GM12873 (cell line): ENCODE data around the gene RUVBL1.

ENCODE experiments used
- TF ChIP-seq, protein P1 (sequence below): IDR thresholded peaks from 2 replicates; pipeline ENCODE4 v1.5.1; 2012; ENCODE audit warnings: low read depth, mild to moderate bottlenecking, moderate library complexity, low read length, control low read depth; ENCODE audit not compliant: insufficient read depth; ENCODE audit errors: missing control alignments

RUVBL1 gene

DNA sequence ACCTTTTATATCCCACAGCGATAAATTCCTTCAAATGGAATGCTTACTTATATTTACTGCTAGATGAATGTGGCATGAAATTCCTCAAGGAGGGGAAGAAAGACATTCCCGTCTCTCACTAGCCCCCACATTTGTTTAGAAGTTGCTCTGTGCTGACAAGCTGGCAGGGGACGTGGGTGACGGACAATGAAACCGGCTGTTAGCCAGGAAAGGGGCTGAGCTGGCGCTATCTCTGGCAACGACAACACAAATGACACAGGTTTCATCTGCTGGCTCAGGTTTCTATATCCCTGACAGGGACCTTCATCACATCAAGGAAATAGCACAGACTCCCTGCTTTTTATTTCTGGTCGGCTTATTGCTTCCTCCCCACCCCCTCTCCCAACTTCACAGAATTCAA is 15.8 kb downstream of the RUVBL1 start:
- TF ChIP-seq, protein P1, sequence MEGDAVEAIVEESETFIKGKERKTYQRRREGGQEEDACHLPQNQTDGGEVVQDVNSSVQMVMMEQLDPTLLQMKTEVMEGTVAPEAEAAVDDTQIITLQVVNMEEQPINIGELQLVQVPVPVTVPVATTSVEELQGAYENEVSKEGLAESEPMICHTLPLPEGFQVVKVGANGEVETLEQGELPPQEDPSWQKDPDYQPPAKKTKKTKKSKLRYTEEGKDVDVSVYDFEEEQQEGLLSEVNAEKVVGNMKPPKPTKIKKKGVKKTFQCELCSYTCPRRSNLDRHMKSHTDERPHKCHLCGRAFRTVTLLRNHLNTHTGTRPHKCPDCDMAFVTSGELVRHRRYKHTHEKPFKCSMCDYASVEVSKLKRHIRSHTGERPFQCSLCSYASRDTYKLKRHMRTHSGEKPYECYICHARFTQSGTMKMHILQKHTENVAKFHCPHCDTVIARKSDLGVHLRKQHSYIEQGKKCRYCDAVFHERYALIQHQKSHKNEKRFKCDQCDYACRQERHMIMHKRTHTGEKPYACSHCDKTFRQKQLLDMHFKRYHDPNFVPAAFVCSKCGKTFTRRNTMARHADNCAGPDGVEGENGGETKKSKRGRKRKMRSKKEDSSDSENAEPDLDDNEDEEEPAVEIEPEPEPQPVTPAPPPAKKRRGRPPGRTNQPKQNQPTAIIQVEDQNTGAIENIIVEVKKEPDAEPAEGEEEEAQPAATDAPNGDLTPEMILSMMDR = no peak

DNA sequence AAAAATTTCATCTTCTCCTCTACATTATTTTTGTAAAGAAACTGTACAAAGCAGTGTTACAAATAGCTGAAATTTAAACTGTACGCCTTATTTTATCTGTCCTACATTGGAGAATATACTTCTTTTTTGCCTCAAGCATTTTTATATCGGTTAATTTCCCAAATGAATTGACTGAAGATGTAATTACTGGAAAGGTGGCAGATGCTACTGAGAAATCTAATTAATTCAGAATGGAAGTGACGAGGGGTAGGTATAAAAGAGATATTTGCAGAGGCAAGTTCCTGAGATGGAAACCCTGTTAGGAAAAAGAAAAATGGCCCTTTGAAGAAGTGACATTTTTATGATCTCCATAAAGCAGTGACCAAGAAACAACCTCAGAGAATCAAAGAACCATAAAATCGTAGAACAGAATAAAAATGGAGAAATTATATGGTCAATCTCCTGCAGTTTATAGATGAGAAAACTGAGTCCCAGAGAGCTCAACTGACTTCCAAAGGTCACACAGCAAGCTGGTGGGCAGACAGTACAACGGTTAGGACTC is 20.4 kb downstream of the RUVBL1 start:
- TF ChIP-seq, protein P1 = no peak

DNA sequence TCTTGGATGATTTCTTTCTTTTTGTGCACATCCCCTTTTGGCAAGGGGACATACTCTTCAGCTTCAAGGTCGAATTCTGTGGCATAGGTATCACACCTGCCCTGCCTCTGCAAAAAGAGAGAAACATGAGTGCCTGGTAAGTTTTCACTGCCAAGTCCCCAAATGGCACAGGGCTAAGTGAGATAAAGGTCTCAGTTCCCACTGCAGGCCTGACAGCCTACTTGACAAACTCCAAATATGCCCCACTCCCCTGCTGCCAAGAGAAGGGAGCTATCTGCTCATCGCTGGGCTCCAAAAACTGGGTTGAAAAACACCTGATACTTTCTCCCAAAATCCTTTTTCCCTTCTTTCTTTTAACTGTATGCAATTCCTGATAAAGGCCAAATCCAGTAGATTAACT is 23.0 kb downstream of the RUVBL1 start:
- TF ChIP-seq, protein P1 = no peak

GRCh38 chr3:128100161-128100560 is 23.5 kb downstream of the RUVBL1 start:
- TF ChIP-seq, protein P1 = no peak

GRCh38 chr3:128098234-128098633 is 25.4 kb downstream of the RUVBL1 start:
- TF ChIP-seq, protein P1 = no peak

DNA sequence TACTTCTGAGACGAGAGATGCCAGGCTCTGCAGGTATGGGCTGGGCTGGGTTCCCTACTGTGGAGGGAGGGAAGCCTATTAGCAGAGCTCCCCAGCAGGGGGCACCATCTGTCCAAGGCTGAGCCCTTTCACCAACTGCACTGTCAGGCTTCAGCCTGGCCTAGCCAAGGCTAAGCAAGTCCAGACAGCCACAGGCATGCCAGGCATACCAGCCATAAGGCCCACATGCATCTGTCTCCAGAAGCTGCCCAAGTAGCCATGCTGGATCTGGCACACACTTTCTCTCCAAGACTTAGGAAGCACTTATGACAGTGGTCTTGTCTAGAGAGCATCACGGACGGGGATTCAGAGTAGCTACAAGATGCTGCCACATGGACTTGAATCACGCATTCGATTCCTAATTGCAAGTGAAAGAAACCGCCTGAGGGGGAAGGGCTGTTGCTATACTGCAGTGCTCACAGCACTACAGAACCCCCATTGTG is 28.3 kb downstream of the RUVBL1 start:
- TF ChIP-seq, protein P1 = peak; percentile 97

DNA sequence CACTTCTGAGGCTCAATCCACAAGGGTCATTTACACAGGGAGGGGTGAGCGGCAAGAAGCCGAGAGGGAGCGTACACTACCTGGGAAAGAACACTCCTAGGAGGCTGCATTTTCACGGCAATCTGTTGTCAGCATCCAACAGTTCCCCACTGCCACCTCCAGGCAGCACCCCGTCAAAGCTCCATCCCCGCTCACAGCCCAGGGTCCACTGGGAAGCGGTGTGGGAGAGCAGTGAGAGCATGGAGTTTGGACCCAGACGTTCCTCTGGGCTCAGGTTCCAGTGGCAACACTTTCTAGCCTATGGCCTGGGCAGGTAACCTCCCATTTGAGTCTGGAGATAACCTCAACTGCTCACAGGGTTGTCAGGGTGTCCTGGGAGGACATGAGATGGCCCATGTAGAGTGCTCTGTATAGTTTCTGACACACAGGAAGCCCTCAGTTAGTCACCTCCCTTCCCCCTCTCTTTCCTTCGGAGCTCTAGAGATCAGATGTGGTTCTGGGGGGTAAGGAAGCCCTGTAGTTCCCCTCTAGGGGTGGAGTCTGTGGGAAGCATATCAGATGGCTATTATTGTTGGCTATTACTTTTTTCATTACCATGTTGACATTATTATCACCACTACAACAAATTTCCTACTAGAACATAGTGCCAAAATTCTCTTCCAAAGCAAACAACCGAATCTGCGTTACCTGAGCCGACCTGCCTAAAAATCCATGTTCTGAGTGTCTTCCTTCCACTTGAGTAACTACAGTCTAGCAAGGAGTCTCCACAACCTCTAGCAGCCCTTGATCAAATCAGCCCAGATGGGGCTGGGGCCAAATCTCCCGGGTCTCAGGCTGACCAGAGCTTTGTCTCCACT is 29.1 kb downstream of the RUVBL1 start:
- TF ChIP-seq, protein P1 = peak; percentile 1
